ENCODE measurements around the gene TIPARP. TPM values are rescaled to one million over a fixed set of nuclear protein-coding genes. Genes with fewer than 3 reads are reported as not detected.
A peak's percentile ranks its signal among the peaks of the same experiment; 100 is the strongest.

TIPARP gene
- total and polyA plus RNA-seq, 7 experiments from 2014 or later, result 4.2 to 66.6 (median 63.6) TPM

- Histone ChIP-seq H3K27me3 (ENCODE audit: control insufficient read depth in 2 of 2, insufficient read depth in 2 of 2, low read length in 2 of 2) (no peaks in the 10 kb centered on the region), H3K4me1 (ENCODE audit: control insufficient read depth in 2 of 2, insufficient read depth in 2 of 2, low read length in 2 of 2) (peaks cover 47 to 50% of the 10 kb centered on the region in 2 donors), H3K4me3 (ENCODE audit: low read length) (no peak overlapping the region), H3K9me3 (ENCODE audit: control insufficient read depth in 2 of 3, low read length in 3 of 3) (no peaks in the 10 kb centered on the region), H3K36me3 (ENCODE audit: control insufficient read depth in 2 of 3, insufficient read depth in 3 of 3, low read length in 3 of 3) (peaks cover 0 to 13% (median under 1%) of the 10 kb centered on the region in 3 experiments), H3K27ac (ENCODE audit: low read depth, low read length) (no peak overlapping the region)
- H3K4me1 Mint-ChIP-seq, result peaks cover 55 to 89% (median 86%) of the 10 kb centered on the region in 7 donors
- no peak overlapping the region for H3K27ac Mint-ChIP-seq
- peak overlapping the region in 7 of 10 donors; percentile 12 to 81 (median 54) for H3K4me3 Mint-ChIP-seq
- no peaks in the 10 kb centered on the region for H3K9me3 Mint-ChIP-seq
- ChIA-PET CTCF (no interaction called here), POLR2A (no interaction called here)
- H3K36me3 Mint-ChIP-seq, result peaks cover 8 to 55% (median 21%) of the 10 kb centered on the region in 5 donors
- intact Hi-C loops (cut with micrococcal nuclease), result no loop called here
- H3K27me3 Mint-ChIP-seq, result no peaks in the 10 kb centered on the region
- ATAC-seq, result no peak
- no peak for DNase-seq
Measured at GRCh38 chr3:156680243-156680914, 6.0 kb downstream of the TIPARP start.

- intact Hi-C loops (cut with micrococcal nuclease), result loop anchor here in 1 of 2 donors (1.0 kb wide), 1 partner anchor 10 kb away; no protein-coding TSS in a partner anchor
- Mint-ChIP-seq H3K4me3 (peak overlapping the region in 7 of 10 donors; percentile 19 to 81 (median 54)), H3K27ac (peak overlapping the region in 1 of 9 donors; percentile 50), H3K36me3 (peaks cover 8 to 56% (median 21%) of the 10 kb centered on the region in 5 donors), H3K4me1 (peaks cover 58 to 92% (median 89%) of the 10 kb centered on the region in 7 donors), H3K9me3 (no peaks in the 10 kb centered on the region), H3K27me3 (no peaks in the 10 kb centered on the region)
- Histone ChIP-seq H3K4me1 (ENCODE audit: control insufficient read depth in 2 of 2, insufficient read depth in 2 of 2, low read length in 2 of 2) (peaks cover 51 to 55% of the 10 kb centered on the region in 2 donors), H3K4me3 (ENCODE audit: low read length) (no peak overlapping the region), H3K36me3 (ENCODE audit: control insufficient read depth in 2 of 3, insufficient read depth in 3 of 3, low read length in 3 of 3) (peaks cover 0 to 13% (median 0%) of the 10 kb centered on the region in 3 experiments), H3K27me3 (ENCODE audit: control insufficient read depth in 2 of 2, insufficient read depth in 2 of 2, low read length in 2 of 2) (no peaks in the 10 kb centered on the region), H3K9me3 (ENCODE audit: control insufficient read depth in 2 of 3, low read length in 3 of 3) (no peaks in the 10 kb centered on the region), H3K27ac (ENCODE audit: low read depth, low read length) (no peak overlapping the region)
- ATAC-seq (peak; percentile 57), DNase-seq (no peak)
- CTCF ChIA-PET, result no interaction called here
- POLR2A ChIA-PET, result no interaction called here
Measured at GRCh38 chr3:156681002-156681401, 6.6 kb downstream of the TIPARP start.

DNA sequence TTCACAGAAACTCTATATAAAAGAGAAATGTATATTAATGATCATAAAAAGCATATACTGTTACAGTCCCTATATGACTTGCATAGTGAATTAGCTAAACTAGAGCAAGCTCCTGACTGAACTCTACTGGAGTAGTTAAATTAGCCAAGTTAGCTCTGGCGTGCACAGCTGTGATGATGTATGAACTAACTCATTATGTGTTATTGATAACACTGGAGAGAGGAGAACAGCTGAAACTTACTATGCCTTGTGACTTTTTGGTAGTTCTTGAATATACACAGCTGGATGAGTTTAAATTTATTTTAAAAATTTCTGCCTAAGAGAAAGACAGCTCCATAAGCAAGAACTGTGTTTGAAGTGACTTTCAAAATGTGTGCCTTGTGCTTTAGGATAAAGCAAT, 8.1 kb downstream of the TIPARP start:
- no peaks in the 10 kb centered on the region for H3K27me3 ChIP-seq (ENCODE audit: control insufficient read depth in 2 of 2, insufficient read depth in 2 of 2, low read length in 2 of 2)
- no peak overlapping the region for H3K27ac Mint-ChIP-seq
- CTCF ChIA-PET, result interaction anchor here (0.6 to 1.3 kb wide), 2 partner anchors 11 to 213 kb away, joined by 3 read pairs; no protein-coding TSS in a partner anchor
- H3K9me3 ChIP-seq (ENCODE audit: control insufficient read depth in 2 of 3, low read length in 3 of 3), result no peaks in the 10 kb centered on the region
- peaks cover 51 to 90% (median 87%) of the 10 kb centered on the region in 7 donors for H3K4me1 Mint-ChIP-seq
- POLR2A ChIA-PET, result interaction anchor here (0.6 to 1.1 kb wide), 2 partner anchors 189 to 478 kb away, joined by 3 to 4 read pairs; partner anchors contain the start of gene CCNL1
- no peak overlapping the region for H3K4me3 ChIP-seq (ENCODE audit: low read length)
- H3K27me3 Mint-ChIP-seq, result no peaks in the 10 kb centered on the region
- peak overlapping the region in 3 of 10 donors; percentile 13 to 60 (median 42) for H3K4me3 Mint-ChIP-seq
- no peak for DNase-seq
- ATAC-seq, result no peak
- H3K36me3 ChIP-seq (ENCODE audit: control insufficient read depth in 2 of 3, insufficient read depth in 3 of 3, low read length in 3 of 3), result peaks cover 0 to 12% (median 0%) of the 10 kb centered on the region in 3 experiments
- peaks cover 8 to 47% (median 21%) of the 10 kb centered on the region in 5 donors for H3K36me3 Mint-ChIP-seq
- no peaks in the 10 kb centered on the region for H3K9me3 Mint-ChIP-seq
- no peak overlapping the region for H3K27ac ChIP-seq (ENCODE audit: low read depth, low read length)
- peaks cover 44 to 51% of the 10 kb centered on the region in 2 donors for H3K4me1 ChIP-seq (ENCODE audit: control insufficient read depth in 2 of 2, insufficient read depth in 2 of 2, low read length in 2 of 2)
- intact Hi-C loops (cut with micrococcal nuclease), result no loop called here

DNA sequence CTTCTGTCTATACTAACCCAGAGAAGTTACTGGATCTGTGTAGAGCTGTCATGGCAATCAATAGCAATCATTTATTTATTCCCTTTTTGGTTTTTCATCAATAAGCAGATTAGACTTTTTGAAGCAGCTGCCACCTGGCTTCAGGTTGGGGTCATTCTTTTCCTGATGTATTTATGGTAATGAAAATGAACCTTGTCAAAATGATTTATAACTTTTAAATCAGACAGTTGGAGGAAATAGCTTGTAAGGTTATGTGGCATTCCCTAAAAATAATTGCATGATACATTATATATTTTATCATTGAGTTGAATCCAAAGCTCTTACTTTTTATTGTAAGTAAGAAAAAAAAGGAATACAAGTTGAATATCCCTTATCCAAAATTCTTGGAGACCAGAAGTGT, 8.6 kb downstream of the TIPARP start:
- H3K27me3 ChIP-seq (ENCODE audit: control insufficient read depth in 2 of 2, insufficient read depth in 2 of 2, low read length in 2 of 2), result no peaks in the 10 kb centered on the region
- ChIA-PET POLR2A (interaction anchor here (1.1 kb wide), 1 partner anchor 477 kb away, joined by 3 read pairs; the partner anchor contains the start of gene CCNL1), CTCF (interaction anchor here (0.6 to 1.3 kb wide), 2 partner anchors 12 to 213 kb away, joined by 3 read pairs; no protein-coding TSS in a partner anchor)
- peaks cover 39 to 49% of the 10 kb centered on the region in 2 donors for H3K4me1 ChIP-seq (ENCODE audit: control insufficient read depth in 2 of 2, insufficient read depth in 2 of 2, low read length in 2 of 2)
- H3K36me3 ChIP-seq (ENCODE audit: control insufficient read depth in 2 of 3, insufficient read depth in 3 of 3, low read length in 3 of 3), result peaks cover 0 to 7% (median 0%) of the 10 kb centered on the region in 3 experiments
- Mint-ChIP-seq H3K36me3 (peaks cover 8 to 47% (median 17%) of the 10 kb centered on the region in 5 donors), H3K9me3 (no peaks in the 10 kb centered on the region), H3K4me1 (peaks cover 48 to 90% (median 87%) of the 10 kb centered on the region in 7 donors), H3K4me3 (peak overlapping the region in 2 of 10 donors; percentile 13 to 60), H3K27ac (no peak overlapping the region), H3K27me3 (no peaks in the 10 kb centered on the region)
- H3K9me3 ChIP-seq (ENCODE audit: control insufficient read depth in 2 of 3, low read length in 3 of 3), result no peaks in the 10 kb centered on the region
- no peak overlapping the region for H3K4me3 ChIP-seq (ENCODE audit: low read length)
- DNase-seq, result no peak
- ATAC-seq, result no peak
- H3K27ac ChIP-seq (ENCODE audit: low read depth, low read length), result no peak overlapping the region
- intact Hi-C loops (cut with micrococcal nuclease), result loop anchor here in 1 of 2 donors (1.0 kb wide), 1 partner anchor 8 kb away; no protein-coding TSS in a partner anchor

DNA sequence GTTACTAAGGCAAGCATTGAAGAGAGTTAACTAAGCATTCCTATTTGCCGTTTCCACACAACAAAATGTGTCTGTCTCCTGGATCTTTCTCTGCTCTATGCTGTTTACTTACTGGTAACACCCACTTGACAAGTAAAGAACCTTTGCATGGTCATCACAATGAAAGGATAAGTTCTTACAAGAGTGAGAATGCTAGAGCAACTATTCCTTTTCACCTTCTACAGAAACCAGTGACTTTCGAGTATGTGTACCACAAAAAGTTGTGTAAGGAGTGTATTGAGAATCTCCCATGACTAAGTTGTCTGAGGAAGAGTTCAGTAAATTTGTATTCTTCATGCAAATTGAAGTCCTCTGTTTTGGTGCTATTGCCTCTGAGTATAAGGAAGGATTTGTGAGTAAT, 10.8 kb downstream of the TIPARP start:
- no peak overlapping the region for H3K4me3 ChIP-seq (ENCODE audit: low read length)
- ATAC-seq, result peak; percentile 44
- intact Hi-C loops (cut with micrococcal nuclease), result loop anchor here in 1 of 2 donors (5.0 kb wide), 1 partner anchor 533 kb away; no protein-coding TSS in a partner anchor
- CTCF ChIA-PET, result no interaction called here
- no peak for DNase-seq
- peak overlapping the region in 1 of 9 donors; percentile 68 for H3K27ac Mint-ChIP-seq
- H3K9me3 Mint-ChIP-seq, result peaks cover 0 to 2% (median 0%) of the 10 kb centered on the region in 11 donors
- H3K4me1 Mint-ChIP-seq, result peaks cover 53 to 89% (median 84%) of the 10 kb centered on the region in 7 donors
- H3K36me3 Mint-ChIP-seq, result peaks cover 0 to 45% (median 4%) of the 10 kb centered on the region in 5 donors
- POLR2A ChIA-PET, result interaction anchor here (2.8 kb wide), 1 partner anchor 11 kb away, joined by 16 read pairs; the partner anchor contains the start of gene TIPARP
- no peaks in the 10 kb centered on the region for H3K36me3 ChIP-seq (ENCODE audit: control insufficient read depth in 2 of 3, insufficient read depth in 3 of 3, low read length in 3 of 3)
- H3K27ac ChIP-seq (ENCODE audit: low read depth, low read length), result no peak overlapping the region
- peak overlapping the region in 8 of 10 donors; percentile 16 to 79 (median 36) for H3K4me3 Mint-ChIP-seq
- H3K27me3 Mint-ChIP-seq, result no peaks in the 10 kb centered on the region
- peaks cover 27 to 53% of the 10 kb centered on the region in 2 donors for H3K4me1 ChIP-seq (ENCODE audit: control insufficient read depth in 2 of 2, insufficient read depth in 2 of 2, low read length in 2 of 2)
- H3K27me3 ChIP-seq (ENCODE audit: control insufficient read depth in 2 of 2, insufficient read depth in 2 of 2, low read length in 2 of 2), result no peaks in the 10 kb centered on the region
- H3K9me3 ChIP-seq (ENCODE audit: control insufficient read depth in 2 of 3, low read length in 3 of 3), result no peaks in the 10 kb centered on the region

DNA sequence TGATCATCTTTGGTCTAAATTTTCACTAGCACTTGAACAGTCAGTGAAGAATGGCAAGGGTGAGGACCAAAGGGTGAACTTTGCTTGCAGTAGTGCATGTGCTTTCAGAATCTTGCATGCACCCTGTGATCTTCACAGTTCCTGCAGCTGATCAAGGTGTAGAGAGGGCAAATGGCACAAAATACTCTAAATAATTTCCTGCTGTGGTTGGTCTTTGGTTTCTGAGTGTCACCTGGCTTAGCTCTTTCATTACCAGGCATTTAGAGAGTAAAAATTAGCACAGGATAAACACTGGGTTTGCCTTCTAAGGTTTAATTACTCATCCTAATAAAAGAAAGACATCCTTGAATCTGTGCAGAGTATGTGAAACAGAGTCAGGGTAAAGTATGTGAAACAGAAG, 11.4 kb downstream of the TIPARP start:
- intact Hi-C loops (cut with micrococcal nuclease), result loop anchor here in 1 of 2 donors (5.0 kb wide), 1 partner anchor 533 kb away; no protein-coding TSS in a partner anchor
- no peaks in the 10 kb centered on the region for H3K9me3 ChIP-seq (ENCODE audit: control insufficient read depth in 2 of 3, low read length in 3 of 3)
- peaks cover 22 to 47% of the 10 kb centered on the region in 2 donors for H3K4me1 ChIP-seq (ENCODE audit: control insufficient read depth in 2 of 2, insufficient read depth in 2 of 2, low read length in 2 of 2)
- Mint-ChIP-seq H3K4me1 (peaks cover 51 to 89% (median 84%) of the 10 kb centered on the region in 7 donors), H3K27me3 (no peaks in the 10 kb centered on the region), H3K9me3 (peaks cover 0 to 2% (median 0%) of the 10 kb centered on the region in 11 donors), H3K4me3 (peak overlapping the region in 9 of 10 donors; percentile 0 to 79 (median 37)), H3K27ac (peak overlapping the region in 2 of 9 donors; percentile 13 to 64), H3K36me3 (peaks cover 0 to 43% (median 4%) of the 10 kb centered on the region in 5 donors)
- no peaks in the 10 kb centered on the region for H3K27me3 ChIP-seq (ENCODE audit: control insufficient read depth in 2 of 2, insufficient read depth in 2 of 2, low read length in 2 of 2)
- DNase-seq (no peak), ATAC-seq (no peak)
- no peaks in the 10 kb centered on the region for H3K36me3 ChIP-seq (ENCODE audit: control insufficient read depth in 2 of 3, insufficient read depth in 3 of 3, low read length in 3 of 3)
- ChIA-PET POLR2A (interaction anchor here (1.8 to 2.8 kb wide), 2 partner anchors 9 to 11 kb away, joined by 5 to 16 read pairs; partner anchors contain the start of gene TIPARP), CTCF (interaction anchor here (1.0 kb wide), 1 partner anchor 9 kb away, joined by 3 read pairs; no protein-coding TSS in a partner anchor)
- no peak overlapping the region for H3K4me3 ChIP-seq (ENCODE audit: low read length)
- H3K27ac ChIP-seq (ENCODE audit: low read depth, low read length), result no peak overlapping the region
